HepG2 (cell line): ENCODE measurements around the gene IQCN. TPM values are rescaled to one million over a fixed set of nuclear protein-coding genes. Genes with fewer than 3 reads are reported as not detected.

Experiments used
- EP300 ChIP-seq, 3 experiments: sonication (generic) in 1 of 3; formaldehyde crosslinking in 1 of 3; IDR thresholded peaks; 2 replicates each; pipeline versions ENCODE4 v1.5.1 to v1.6.1; 2011 to 2020; ENCODE audit warnings: low read depth in 2 of 3, low read length in 2 of 3, borderline replicate concordance in 1 of 3, improper control_type of control experiment in 1 of 3, mild to moderate bottlenecking in 1 of 3, missing genetic modification reagents in 1 of 3, moderate library complexity in 1 of 3
- GPN1 ChIP-seq: sonication (generic); formaldehyde crosslinking; IDR thresholded peaks from 2 replicates; pipeline ENCODE4 v1.5.1; 2020; ENCODE audit warnings: missing genetic modification reagents, borderline replicate concordance
- JUND ChIP-seq: sonication (generic); formaldehyde crosslinking; IDR thresholded peaks from 2 replicates; pipeline ENCODE4 v1.8.0; 2022; ENCODE audit warnings: mild to moderate bottlenecking, missing genetic modification reagents
- MED13 ChIP-seq: sonication (generic); formaldehyde crosslinking; IDR thresholded peaks from 2 replicates; pipeline ENCODE4 v1.5.0; 2020; ENCODE audit warnings: missing genetic modification reagents
- NFIB ChIP-seq: sonication (generic); formaldehyde crosslinking; IDR thresholded peaks from 2 replicates; pipeline ENCODE4 v1.9.0; 2021; ENCODE audit warnings: missing genetic modification reagents, mild to moderate bottlenecking, borderline replicate concordance
- NR3C1 ChIP-seq: sonication (generic); formaldehyde crosslinking; IDR thresholded peaks from 2 replicates; pipeline ENCODE4 v1.4.0; 2020; ENCODE audit warnings: missing genetic modification reagents
- REL ChIP-seq: sonication (generic); formaldehyde crosslinking; conservative IDR thresholded peaks from 2 replicates; pipeline ENCODE4 v1.8.0; 2022; ENCODE audit warnings: mild to moderate bottlenecking, missing genetic modification reagents, moderate library complexity
- SOX6 ChIP-seq, 2 experiments: fragments of 450-650 bp in 1 of 2; sonication (generic) in 1 of 2; formaldehyde crosslinking in 1 of 2; IDR thresholded peaks; 2 replicates each; pipeline versions ENCODE4 v1.4.0 to v1.6.1; 2017 to 2020; ENCODE audit warnings: antibody characterized with exemption in 1 of 2, mild to moderate bottlenecking in 1 of 2, missing genetic modification reagents in 1 of 2
- STAG1 ChIP-seq: sonication (generic); formaldehyde crosslinking; IDR thresholded peaks from 2 replicates; pipeline ENCODE4 v1.4.0; 2020; ENCODE audit warnings: missing genetic modification reagents
- ZEB1 ChIP-seq: IDR thresholded peaks from 2 replicates; pipeline ENCODE4 v1.6.1; 2012; ENCODE audit warnings: mild to moderate bottlenecking, low read depth, inconsistent platforms; ENCODE audit not compliant: insufficient replicate concordance
- ZNF10 ChIP-seq: sonication (generic); formaldehyde crosslinking; IDR thresholded peaks from 2 replicates; pipeline ENCODE4 v1.4.0; 2020; ENCODE audit warnings: mild to moderate bottlenecking, low read depth, missing genetic modification reagents, borderline replicate concordance
- ZNF232 ChIP-seq: sonication (generic); formaldehyde crosslinking; IDR thresholded peaks from 2 replicates; pipeline ENCODE4 v1.4.0; 2020; ENCODE audit warnings: missing genetic modification reagents, borderline replicate concordance
- ZNF572 ChIP-seq: sonication (generic); formaldehyde crosslinking; IDR thresholded peaks from 2 replicates; pipeline ENCODE4 v1.5.1; 2020; ENCODE audit warnings: mild to moderate bottlenecking, missing genetic modification reagents
- ZNF619 ChIP-seq: sonication (generic); formaldehyde crosslinking; IDR thresholded peaks from 2 replicates; pipeline ENCODE4 v1.4.0; 2020; ENCODE audit warnings: mild to moderate bottlenecking, missing genetic modification reagents
- ZNF629 ChIP-seq: sonication (generic); formaldehyde crosslinking; conservative IDR thresholded peaks from 2 replicates; pipeline ENCODE4 v1.5.0; 2020; ENCODE audit warnings: missing genetic modification reagents
- polyA plus RNA-seq, 8 experiments: library from polyadenylated mRNA; depleted of rRNA in 3 of 8; stranded (reverse) in 7 of 8; unstranded in 1 of 8; fragments of >200 nt; fragmentation: Illumina TruSeq in 4 of 8; extraction: Trizol in 4 of 8; gene quantifications; 2 replicates each; pipeline versions ENCODE4 v1.2.1 to v1.2.3, GENCODE V29; 2011 to 2016; ENCODE audit warnings: low read depth in 4 of 8, missing spikeins in 1 of 8, mixed read lengths in 1 of 8; ENCODE audit not compliant: insufficient read depth in 1 of 8
- total RNA-seq, 5 experiments: library from RNA; depleted of rRNA; stranded (reverse); fragments of >200 nt; fragmentation: Illumina TruSeq; extraction: Trizol; gene quantifications; 2 replicates each; pipeline ENCODE4 v1.2.3, GENCODE V29; 2016; ENCODE audit warnings: low read depth in 1 of 5
- TF ChIP-seq, protein P1 (sequence below): IDR thresholded peaks from 2 replicates; pipeline ENCODE4 v1.6.1; 2016; ENCODE audit warnings: missing biosample characterization, missing genetic modification reagents, low read depth
- TF ChIP-seq, protein P2 (sequence below): IDR thresholded peaks from 2 replicates; pipeline ENCODE4 v1.6.1; 2012; ENCODE audit warnings: low read depth, low read length, improper control_type of control experiment
- TF ChIP-seq, protein P3 (sequence below): sonication (generic); formaldehyde crosslinking; IDR thresholded peaks from 2 replicates; pipeline ENCODE4 v1.8.0; 2022; ENCODE audit warnings: mild to moderate bottlenecking, missing genetic modification reagents, moderate library complexity
- TF ChIP-seq, protein P4 (sequence below): sonication (generic); formaldehyde crosslinking; IDR thresholded peaks from 2 replicates; pipeline ENCODE4 v1.4.0; 2020; ENCODE audit warnings: missing genetic modification reagents; ENCODE audit errors: not compliant biosample characterization
- TF ChIP-seq, protein P5 (sequence below): sonication (generic); formaldehyde crosslinking; IDR thresholded peaks from 2 replicates; pipeline ENCODE4 v1.5.0; 2020; ENCODE audit warnings: mild to moderate bottlenecking, missing genetic modification reagents

IQCN gene
- total and polyA plus RNA-seq, 2 of the 13 experiments (the other 11 are each of a cell fraction or from before 2014, with no cell fraction given) = 0.04 to 0.18 TPM

DNA sequence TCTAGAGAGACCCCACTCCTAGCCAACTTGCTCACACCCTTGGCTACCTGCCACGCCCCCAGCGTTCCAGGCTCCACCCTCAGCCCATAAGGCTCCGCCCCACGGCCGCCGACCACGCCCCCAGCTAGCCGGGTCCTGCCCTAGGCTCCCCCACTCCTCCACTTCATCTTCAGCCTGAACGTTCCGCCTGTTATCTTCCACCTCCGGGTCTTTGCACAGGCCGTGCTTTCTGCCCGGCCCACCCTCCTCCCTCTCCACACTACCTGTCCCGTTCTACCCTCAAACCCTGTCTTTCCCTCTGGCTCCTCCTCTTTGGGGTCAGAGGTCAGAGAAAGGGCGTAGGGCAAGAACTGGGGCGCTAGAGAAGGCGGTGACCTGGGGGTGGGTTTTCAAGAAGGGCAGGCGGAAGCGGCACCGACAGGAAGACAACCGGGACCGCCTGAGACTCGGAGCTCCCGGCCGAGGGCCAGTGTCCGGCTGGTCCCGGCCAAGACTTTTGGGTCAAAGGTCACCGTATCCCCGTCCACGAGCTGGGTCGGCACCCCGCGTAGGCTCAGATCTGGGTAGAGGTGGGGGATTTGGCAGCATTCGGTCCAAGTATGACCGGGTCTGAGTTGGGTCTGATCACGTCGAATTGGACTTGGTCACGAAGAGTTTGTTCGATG lies 50.3 kb downstream of the IQCN start (continued):
- TF ChIP-seq, protein P1, sequence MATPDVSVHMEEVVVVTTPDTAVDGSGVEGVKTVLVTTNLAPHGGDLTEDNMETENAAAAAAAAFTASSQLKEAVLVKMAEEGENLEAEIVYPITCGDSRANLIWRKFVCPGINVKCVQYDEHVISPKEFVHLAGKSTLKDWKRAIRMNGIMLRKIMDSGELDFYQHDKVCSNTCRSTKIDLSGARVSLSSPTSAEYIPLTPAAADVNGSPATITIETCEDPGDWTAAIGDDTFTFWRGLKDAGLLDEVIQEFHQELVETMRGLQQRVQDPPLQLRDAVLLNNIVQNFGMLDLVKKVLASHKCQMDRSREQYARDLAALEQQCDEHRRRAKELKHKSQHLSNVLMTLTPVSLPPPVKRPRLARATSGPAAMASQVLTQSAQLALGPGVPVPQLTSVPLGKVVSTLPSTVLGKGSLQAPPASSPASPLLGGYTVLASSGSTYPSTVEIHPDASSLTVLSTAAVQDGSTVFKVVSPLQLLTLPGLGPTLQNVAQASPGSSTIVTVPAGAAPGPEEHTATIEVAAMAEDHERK (CRISPR knock-in tag) = no peak
- TF ChIP-seq, protein P2, sequence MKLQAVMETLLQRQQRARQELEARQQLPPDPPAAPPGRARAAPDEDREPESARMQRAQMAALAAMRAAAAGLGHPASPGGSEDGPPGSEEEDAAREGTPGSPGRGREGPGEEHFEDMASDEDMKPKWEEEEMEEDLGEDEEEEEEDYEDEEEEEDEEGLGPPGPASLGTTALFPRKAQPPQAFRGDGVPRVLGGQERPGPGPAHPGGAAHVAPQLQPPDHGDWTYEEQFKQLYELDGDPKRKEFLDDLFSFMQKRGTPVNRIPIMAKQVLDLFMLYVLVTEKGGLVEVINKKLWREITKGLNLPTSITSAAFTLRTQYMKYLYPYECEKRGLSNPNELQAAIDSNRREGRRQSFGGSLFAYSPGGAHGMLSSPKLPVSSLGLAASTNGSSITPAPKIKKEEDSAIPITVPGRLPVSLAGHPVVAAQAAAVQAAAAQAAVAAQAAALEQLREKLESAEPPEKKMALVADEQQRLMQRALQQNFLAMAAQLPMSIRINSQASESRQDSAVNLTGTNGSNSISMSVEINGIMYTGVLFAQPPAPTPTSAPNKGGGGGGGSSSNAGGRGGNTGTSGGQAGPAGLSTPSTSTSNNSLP = no peak
- TF ChIP-seq, protein P3, sequence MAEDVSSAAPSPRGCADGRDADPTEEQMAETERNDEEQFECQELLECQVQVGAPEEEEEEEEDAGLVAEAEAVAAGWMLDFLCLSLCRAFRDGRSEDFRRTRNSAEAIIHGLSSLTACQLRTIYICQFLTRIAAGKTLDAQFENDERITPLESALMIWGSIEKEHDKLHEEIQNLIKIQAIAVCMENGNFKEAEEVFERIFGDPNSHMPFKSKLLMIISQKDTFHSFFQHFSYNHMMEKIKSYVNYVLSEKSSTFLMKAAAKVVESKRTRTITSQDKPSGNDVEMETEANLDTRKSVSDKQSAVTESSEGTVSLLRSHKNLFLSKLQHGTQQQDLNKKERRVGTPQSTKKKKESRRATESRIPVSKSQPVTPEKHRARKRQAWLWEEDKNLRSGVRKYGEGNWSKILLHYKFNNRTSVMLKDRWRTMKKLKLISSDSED (CRISPR knock-in tag) = no peak
- no peak for TF ChIP-seq ZEB1
- TF ChIP-seq, protein P4, sequence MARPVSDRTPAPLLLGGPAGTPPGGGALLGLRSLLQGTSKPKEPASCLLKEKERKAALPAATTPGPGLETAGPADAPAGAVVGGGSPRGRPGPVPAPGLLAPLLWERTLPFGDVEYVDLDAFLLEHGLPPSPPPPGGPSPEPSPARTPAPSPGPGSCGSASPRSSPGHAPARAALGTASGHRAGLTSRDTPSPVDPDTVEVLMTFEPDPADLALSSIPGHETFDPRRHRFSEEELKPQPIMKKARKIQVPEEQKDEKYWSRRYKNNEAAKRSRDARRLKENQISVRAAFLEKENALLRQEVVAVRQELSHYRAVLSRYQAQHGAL (CRISPR knock-in tag) = no peak
- no peak for TF ChIP-seq NFIB (CRISPR knock-in tag)
- no peak for TF ChIP-seq MED13 (CRISPR knock-in tag)
- TF ChIP-seq EP300 (IDR thresholded peaks at IDR 0.05; ENCODE audit: low read depth in 2 of 2, low read length in 2 of 2) = no peak
- no peak for TF ChIP-seq EP300 (CRISPR knock-in tag; IDR thresholded peaks at IDR 0.05; ENCODE audit: borderline replicate concordance)
- no peak for TF ChIP-seq SOX6 (IDR thresholded peaks at IDR 0.05)
- peak; percentile 50 for TF ChIP-seq SOX6 (CRISPR knock-in tag; IDR thresholded peaks at IDR 0.05)
- TF ChIP-seq JUND (CRISPR knock-in tag) = no peak
- TF ChIP-seq STAG1 = no peak
- no peak for TF ChIP-seq ZNF10 (CRISPR knock-in tag)
- TF ChIP-seq ZNF619 = no peak
- TF ChIP-seq, protein P5, sequence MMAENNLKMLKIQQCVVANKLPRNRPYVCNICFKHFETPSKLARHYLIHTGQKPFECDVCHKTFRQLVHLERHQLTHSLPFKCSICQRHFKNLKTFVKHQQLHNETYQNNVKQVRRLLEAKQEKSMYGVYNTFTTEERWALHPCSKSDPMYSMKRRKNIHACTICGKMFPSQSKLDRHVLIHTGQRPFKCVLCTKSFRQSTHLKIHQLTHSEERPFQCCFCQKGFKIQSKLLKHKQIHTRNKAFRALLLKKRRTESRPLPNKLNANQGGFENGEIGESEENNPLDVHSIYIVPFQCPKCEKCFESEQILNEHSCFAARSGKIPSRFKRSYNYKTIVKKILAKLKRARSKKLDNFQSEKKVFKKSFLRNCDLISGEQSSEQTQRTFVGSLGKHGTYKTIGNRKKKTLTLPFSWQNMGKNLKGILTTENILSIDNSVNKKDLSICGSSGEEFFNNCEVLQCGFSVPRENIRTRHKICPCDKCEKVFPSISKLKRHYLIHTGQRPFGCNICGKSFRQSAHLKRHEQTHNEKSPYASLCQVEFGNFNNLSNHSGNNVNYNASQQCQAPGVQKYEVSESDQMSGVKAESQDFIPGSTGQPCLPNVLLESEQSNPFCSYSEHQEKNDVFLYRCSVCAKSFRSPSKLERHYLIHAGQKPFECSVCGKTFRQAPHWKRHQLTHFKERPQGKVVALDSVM (CRISPR knock-in tag) = no peak; the same call in 1 of the 2 replicates
- TF ChIP-seq ZNF572 (CRISPR knock-in tag) = peak; percentile 91
- TF ChIP-seq ZNF629 (CRISPR knock-in tag) = no peak
- no peak for TF ChIP-seq NR3C1 (CRISPR knock-in tag)
- no peak for TF ChIP-seq ZNF232 (CRISPR knock-in tag)
- no peak for TF ChIP-seq REL (CRISPR knock-in tag)
- no peak for TF ChIP-seq GPN1 (CRISPR knock-in tag)
